IMR-90 (cell line): ENCODE measurements around the gene RNF151. TPM values are rescaled to one million over a fixed set of nuclear protein-coding genes. Genes with fewer than 3 reads are reported as not detected.

Source experiments
- ATAC-seq: fragments of 200-7000 bp; cut with Tn5 transposase; 2 replicates; pipeline ENCODE4 v1.9.1; 2020; ENCODE audit warnings: low read depth, mild to moderate bottlenecking, moderate library complexity
- BruUV-seq: library from RNA; stranded (reverse); fragments of 400-500 nt; replicated peaks from 2 replicates; lab custom pipeline; 2021; lab: Mats Ljungman, UMichigan
- CTCF ChIA-PET: fragments of 300-600 bp; formaldehyde crosslinking; extraction: SDS; loops from one replicate; lab custom pipeline; 2021; ENCODE audit warnings: antibody characterized with exemption; lab: Yijun Ruan, JAX
- POLR2A ChIA-PET: fragments of 300-600 bp; sonication (Branson Sonifier 250); formaldehyde crosslinking; loops from one replicate; lab custom pipeline; 2022; ENCODE audit warnings: antibody characterized with exemption; ENCODE audit not compliant: unreplicated experiment; lab: Charles Lee
- DNase-seq: peaks from one replicate; pipeline ENCODE4 v3.0.0; 2013
- H2AFZ ChIP-seq: replicated peaks from 2 replicates; pipeline ENCODE3; 2013; ENCODE audit warnings: low read length, mild to moderate bottlenecking; ENCODE audit not compliant: poor library complexity
- H2AK5ac ChIP-seq: 2 replicates; pipeline ENCODE4 v1.6.1; 2013; ENCODE audit warnings: low read depth, low read length, inconsistent platforms
- H2AK9ac ChIP-seq: replicated peaks from 2 replicates; pipeline ENCODE3; 2013; ENCODE audit warnings: mild to moderate bottlenecking, low read depth, low read length, moderate library complexity; ENCODE audit not compliant: poor library complexity
- H2BK120ac ChIP-seq: 2 replicates; pipeline ENCODE4 v1.6.1; 2013; ENCODE audit warnings: low read depth, low read length, inconsistent platforms
- H2BK15ac ChIP-seq: 3 replicates; pipeline ENCODE4 v1.6.1; 2013; ENCODE audit warnings: low read depth, low read length, inconsistent platforms
- H2BK20ac ChIP-seq: 2 replicates; pipeline ENCODE4 v1.6.1; 2013; ENCODE audit warnings: low read depth, mild to moderate bottlenecking, inconsistent platforms, low read length, moderate library complexity
- H2BK5ac ChIP-seq: 2 replicates; pipeline ENCODE4 v1.6.1; 2013; ENCODE audit warnings: mild to moderate bottlenecking, low read depth, low read length, inconsistent platforms; ENCODE audit not compliant: poor library complexity, severe bottlenecking
- H3K14ac ChIP-seq: replicated peaks from 2 replicates; pipeline ENCODE4 v1.6.1; 2013; ENCODE audit warnings: low read depth, low read length, inconsistent platforms
- H3K18ac ChIP-seq: 2 replicates; pipeline ENCODE4 v1.6.1; 2013; ENCODE audit warnings: low read depth, low read length, control low read depth
- H3K23ac ChIP-seq: 2 replicates; pipeline ENCODE4 v1.6.1; 2013; ENCODE audit warnings: low read depth, low read length, inconsistent platforms
- H3K27ac ChIP-seq: 2 replicates; pipeline ENCODE4 v1.5.1; 2013; ENCODE audit warnings: mild to moderate bottlenecking, control low read depth, low read length; ENCODE audit not compliant: insufficient read depth
- H3K27me3 ChIP-seq: 2 replicates; pipeline ENCODE4 v1.6.1; 2013; ENCODE audit warnings: low read length; ENCODE audit not compliant: control insufficient read depth, insufficient read depth
- H3K36me3 ChIP-seq: 2 replicates; pipeline ENCODE4 v1.6.1; 2013; ENCODE audit warnings: low read length, mixed read lengths; ENCODE audit not compliant: control insufficient read depth, insufficient read depth
- H3K4ac ChIP-seq: 2 replicates; pipeline ENCODE4 v1.6.1; 2013; ENCODE audit warnings: low read depth, low read length, inconsistent platforms
- H3K4me1 ChIP-seq: 2 replicates; pipeline ENCODE4 v1.6.1; 2013; ENCODE audit warnings: low read length, mixed read lengths; ENCODE audit not compliant: control insufficient read depth, insufficient read depth
- H3K4me2 ChIP-seq: 2 replicates; pipeline ENCODE4 v1.6.1; 2013; ENCODE audit warnings: low read depth, mild to moderate bottlenecking, control low read depth, low read length, moderate library complexity
- H3K4me3 ChIP-seq: 2 replicates; pipeline ENCODE4 v1.5.1; 2013; ENCODE audit warnings: low read depth, mild to moderate bottlenecking, control low read depth, low read length, moderate library complexity; ENCODE audit not compliant: insufficient read depth
- H3K56ac ChIP-seq: 2 replicates; pipeline ENCODE4 v1.6.1; 2013; ENCODE audit warnings: low read length, inconsistent platforms; ENCODE audit not compliant: insufficient read depth; ENCODE audit errors: extremely low read depth
- H3K79me1 ChIP-seq, 2 experiments: 2 replicates each; pipeline ENCODE4 v1.6.1; 2013; ENCODE audit warnings: low read length in 2 of 2, inconsistent platforms in 1 of 2, low read depth in 1 of 2
- H3K9ac ChIP-seq: 2 replicates; pipeline ENCODE4 v1.6.1; 2013; ENCODE audit warnings: low read depth, low read length, control low read depth
- H3K9me1 ChIP-seq: 2 replicates; pipeline ENCODE4 v1.6.1; 2013; ENCODE audit warnings: low read length, inconsistent platforms; ENCODE audit not compliant: insufficient read depth
- H3K9me3 ChIP-seq: 2 replicates; pipeline ENCODE4 v1.6.1; 2013; ENCODE audit warnings: low read length; ENCODE audit not compliant: control insufficient read depth, insufficient read depth
- H4K20me1 ChIP-seq: 2 replicates; pipeline ENCODE4 v1.6.1; 2013; ENCODE audit warnings: low read length, inconsistent platforms; ENCODE audit not compliant: insufficient read depth
- H4K5ac ChIP-seq: 2 replicates; pipeline ENCODE4 v1.6.1; 2013; ENCODE audit warnings: mild to moderate bottlenecking, low read depth, low read length, control low read depth
- H4K8ac ChIP-seq, 2 experiments: 2 replicates each; pipeline ENCODE4 v1.6.1; 2013; ENCODE audit warnings: low read depth in 2 of 2, low read length in 2 of 2, control low read depth in 1 of 2, inconsistent platforms in 1 of 2
- H4K91ac ChIP-seq: 2 replicates; pipeline ENCODE4 v1.6.1; 2013; ENCODE audit warnings: low read depth, low read length, inconsistent platforms; ENCODE audit not compliant: insufficient read depth
- POLR2A ChIP-seq: IDR thresholded peaks from 2 replicates; pipeline ENCODE4 v1.6.1; 2012; ENCODE audit warnings: mild to moderate bottlenecking, low read depth, low read length
- WGBS, 2 experiments: methylation state at CpG; one replicate each; pipeline versions ENCODE4 v1.1.5 to v1.1.7; 2013; ENCODE audit warnings: missing lambda C conversion rate in 2 of 2; ENCODE audit not compliant: insufficient read length in 1 of 2; ENCODE audit errors: extremely low coverage in 2 of 2; 5-methylcytosine and 5-hydroxymethylcytosine counted together
- dilution Hi-C: fragments of 300-500 bp; cut with HindIII; formaldehyde crosslinking; loops from one replicate; pipeline ENCODE4 v1.14.3; 2018; ENCODE audit warnings: low sequenced_read_pairs; ENCODE audit not compliant: unreplicated experiment
- in situ Hi-C: fragments of 300-500 bp; cut with MboI; formaldehyde crosslinking; loops from 3 replicates; pipeline ENCODE4 v1.14.3; 2019; ENCODE audit warnings: low sequenced_read_pairs, inconsistent platforms, mixed read lengths
- intact Hi-C: fragments of 100-400 bp; cut with micrococcal nuclease; formaldehyde crosslinking; loops from 2 replicates; pipeline ENCODE4 v1.10.0; 2022
- polyA plus RNA-seq, 3 experiments: library from polyadenylated mRNA; depleted of rRNA; stranded (reverse); fragments of >200 nt; gene quantifications; 2 replicates each; pipeline ENCODE4 v1.2.3, GENCODE V29; 2012; ENCODE audit warnings: low replicate concordance in 1 of 3
- total RNA-seq: library from RNA; depleted of rRNA; stranded (reverse); fragments of >200 nt; gene quantifications from 2 replicates; pipeline ENCODE4 v1.2.3, GENCODE V29; 2012
- TF ChIP-seq, protein P1 (sequence below): fragments of 150-350 bp; IDR thresholded peaks from 2 replicates; pipeline ENCODE4 v1.6.1; 2017; ENCODE audit warnings: mild to moderate bottlenecking, antibody characterized with exemption, low read length, low read depth

Gene RNF151
- total and polyA plus RNA-seq, 2 of the 4 experiments (the other 2 are of a cell fraction): not detected

DNA sequence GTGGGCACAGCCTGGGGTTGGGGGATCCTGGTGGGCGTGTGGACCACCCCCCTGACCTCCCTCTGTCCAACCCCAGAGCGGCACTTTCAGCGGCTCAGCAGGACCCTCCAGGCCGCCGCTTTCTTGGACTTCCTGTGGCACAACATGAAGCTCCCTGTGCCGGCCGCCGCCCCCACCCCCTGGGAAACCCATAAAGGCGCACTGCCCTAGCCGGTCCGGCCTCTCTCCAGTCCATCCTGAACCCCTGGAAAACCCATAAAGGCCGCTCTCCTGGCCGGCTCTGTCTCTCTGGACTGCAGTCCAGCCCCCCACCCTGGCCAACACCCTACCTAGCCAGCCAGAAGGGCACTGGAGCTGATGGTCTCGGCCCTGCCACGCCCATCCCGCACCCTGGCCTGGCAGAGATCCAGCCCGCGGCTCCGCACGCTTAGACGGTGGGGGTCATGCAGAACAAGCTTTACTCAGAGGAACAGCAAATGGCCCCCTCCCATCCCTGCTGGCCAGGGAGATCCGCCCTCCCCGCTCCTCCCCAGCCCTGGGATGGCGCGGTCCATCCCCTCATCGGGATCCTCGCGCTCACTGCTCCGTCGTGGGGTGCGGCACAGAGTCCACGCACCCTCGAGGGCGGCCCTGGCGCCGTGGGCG lies 11.9 kb downstream of the RNF151 start:
- H3K4me1 ChIP-seq: no peaks in the 10 kb centered on the region
- H2BK20ac ChIP-seq: no peak overlapping the region
- H2AFZ ChIP-seq: no peak overlapping the region
- H4K91ac ChIP-seq: no peak overlapping the region
- no peak overlapping the region for H3K18ac ChIP-seq
- in situ Hi-C loops (no loop called here), dilution Hi-C loops (no loop called here), intact Hi-C loops (no loop called here)
- ATAC-seq (no peak), DNase-seq (no peak)
- H3K56ac ChIP-seq: no peak overlapping the region
- no peak overlapping the region for H2BK15ac ChIP-seq
- peaks cover 48% of the 10 kb centered on the region for H3K36me3 ChIP-seq
- no peak overlapping the region for H2AK5ac ChIP-seq
- H3K23ac ChIP-seq: no peak overlapping the region
- H3K9me3 ChIP-seq: no peaks in the 10 kb centered on the region
- POLR2A ChIA-PET: no interaction called here
- H3K9ac ChIP-seq: no peak overlapping the region
- no peaks in the 10 kb centered on the region; the same call in none of the 2 replicates for H4K20me1 ChIP-seq
- H3K79me1 ChIP-seq: peaks cover 0 to 8% of the 10 kb centered on the region in 2 experiments; a peak in 1 of 4 replicates
- no peak overlapping the region for H3K27ac ChIP-seq
- no peak overlapping the region for H3K4me3 ChIP-seq
- H3K14ac ChIP-seq: no peak overlapping the region
- 93% methylated on average over 9 of the region's 37 CpGs; no CpG with 5 or more reads in 1 of the 2 experiments for WGBS, 2 experiments
- no TSS peak for BruUV-seq
- H3K4me2 ChIP-seq: no peak overlapping the region
- no peak overlapping the region for H2BK5ac ChIP-seq
- H3K9me1 ChIP-seq: no peaks in the 10 kb centered on the region
- CTCF ChIA-PET: no interaction called here
- no peak overlapping the region for H2AK9ac ChIP-seq
- no peak for TF ChIP-seq POLR2A
- TF ChIP-seq, protein P1, sequence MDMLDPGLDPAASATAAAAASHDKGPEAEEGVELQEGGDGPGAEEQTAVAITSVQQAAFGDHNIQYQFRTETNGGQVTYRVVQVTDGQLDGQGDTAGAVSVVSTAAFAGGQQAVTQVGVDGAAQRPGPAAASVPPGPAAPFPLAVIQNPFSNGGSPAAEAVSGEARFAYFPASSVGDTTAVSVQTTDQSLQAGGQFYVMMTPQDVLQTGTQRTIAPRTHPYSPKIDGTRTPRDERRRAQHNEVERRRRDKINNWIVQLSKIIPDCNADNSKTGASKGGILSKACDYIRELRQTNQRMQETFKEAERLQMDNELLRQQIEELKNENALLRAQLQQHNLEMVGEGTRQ: no peak
- H3K4ac ChIP-seq: no peak overlapping the region
- no peak overlapping the region for H4K5ac ChIP-seq
- H4K8ac ChIP-seq: no peak overlapping the region
- H3K27me3 ChIP-seq: peaks cover 31% of the 10 kb centered on the region; the same call in 1 of the 2 replicates
- no peak overlapping the region for H2BK120ac ChIP-seq
